Activated CD4-positive, alpha-beta T cell treated with anti-CD3 and anti-CD28 coated beads, Interleukin-2, amount 10 ng/mL, durations not matched to agents 7 days and 5 days (primary cell): Measurements from ENCODE around the gene BMF. TPM values are rescaled to one million over a fixed set of nuclear protein-coding genes. Genes with fewer than 3 reads are reported as not detected.
"Not testable (repeated sequence)": the region's sequence is repeated elsewhere in the genome, so short reads cannot be mapped to it uniquely, and the experiment has no call there.

Source experiments
- CTCF ChIA-PET: fragments of 350-600 bp; sonication (Branson Sonifier 250); formaldehyde crosslinking; loops from one replicate; lab custom pipeline; 2021; ENCODE audit warnings: antibody characterized with exemption; lab: Charles Lee
- POLR2A ChIA-PET: fragments of 350-600 bp; sonication (Branson Sonifier 250); formaldehyde crosslinking; loops from one replicate; lab custom pipeline; 2021; ENCODE audit warnings: antibody characterized with exemption; lab: Charles Lee
- DNase-seq: peaks from one replicate; pipeline ENCODE4 v3.0.0-alpha.2; 2020
- H3K27ac Mint-ChIP-seq: one replicate; pipeline ENCODE4 v1.8.0; 2021; ENCODE audit warnings: mild to moderate bottlenecking, moderate library complexity, mixed read lengths
- H3K27me3 Mint-ChIP-seq: one replicate; pipeline ENCODE4 v1.8.0; 2021; ENCODE audit warnings: mixed read lengths
- H3K36me3 Mint-ChIP-seq: one replicate; pipeline ENCODE4 v1.8.0; 2021; ENCODE audit warnings: low read depth, mixed read lengths
- H3K4me1 Mint-ChIP-seq: one replicate; pipeline ENCODE4 v1.8.0; 2021; ENCODE audit warnings: mixed read lengths
- H3K4me3 Mint-ChIP-seq: one replicate; pipeline ENCODE4 v1.8.0; 2021; ENCODE audit warnings: mild to moderate bottlenecking, moderate library complexity, mixed read lengths
- H3K9me3 Mint-ChIP-seq: one replicate; pipeline ENCODE4 v1.8.0; 2021; ENCODE audit warnings: mixed read lengths
- total RNA-seq, 2 experiments: library from RNA; stranded (reverse); gene quantifications; one replicate each; pipeline ENCODE4 v1.2.3, GENCODE V29; 2021

The BMF gene
- 1 to 10 TPM; 8.5 to 8.6 TPM for total RNA-seq

GRCh38 chr15:40108855-40109735 is at the start of gene BMF:
TSS of gene BMF (minus strand) at chr15:40108879. CDS start at chr15:40106086, 2,793 bp downstream.
- peaks cover 17% of the 10 kb centered on the region for H3K27me3 Mint-ChIP-seq
- H3K36me3 Mint-ChIP-seq: peaks cover 7% of the 10 kb centered on the region
- H3K4me3 Mint-ChIP-seq: peak within 1 kb of the TSS; percentile 90
- peak within 1 kb of the TSS; percentile 84 for H3K27ac Mint-ChIP-seq
- CTCF ChIA-PET: interaction anchor here (1.0 to 23.5 kb wide), 9 partner anchors 1 to 218 kb away, joined by 3 to 305 read pairs (median 5); partner anchors contain the start of genes BMF and BUB1B
- peak; percentile 97 for DNase-seq
- POLR2A ChIA-PET: no interaction called here
- H3K4me1 Mint-ChIP-seq: peaks cover 50% of the 10 kb centered on the region
- no peaks in the 10 kb centered on the region for H3K9me3 Mint-ChIP-seq

GRCh38 chr15:40157778-40158447 is 49.2 kb upstream of the BMF start:
- no peak overlapping the region for H3K4me3 Mint-ChIP-seq
- ChIA-PET CTCF (interaction anchor here (0.5 kb wide), 1 partner anchor 22 kb away, joined by 3 read pairs; no protein-coding TSS in a partner anchor), POLR2A (no interaction called here)
- H3K4me1 Mint-ChIP-seq: peaks cover 2% of the 10 kb centered on the region
- no peaks in the 10 kb centered on the region for H3K9me3 Mint-ChIP-seq
- no peaks in the 10 kb centered on the region for H3K27me3 Mint-ChIP-seq
- H3K27ac Mint-ChIP-seq: no peak overlapping the region
- H3K36me3 Mint-ChIP-seq: no peaks in the 10 kb centered on the region
- DNase-seq: no peak

GRCh38 chr15:40155270-40155910 is 46.7 kb upstream of the BMF start:
- H3K4me3 Mint-ChIP-seq: no peak overlapping the region
- no peaks in the 10 kb centered on the region for H3K36me3 Mint-ChIP-seq
- POLR2A ChIA-PET: no interaction called here
- no peaks in the 10 kb centered on the region for H3K9me3 Mint-ChIP-seq
- H3K27ac Mint-ChIP-seq: no peak overlapping the region
- CTCF ChIA-PET: interaction anchor here (1.0 to 1.1 kb wide), 2 partner anchors 18 to 120 kb away, joined by 4 to 5 read pairs; no protein-coding TSS in a partner anchor
- peaks cover 2% of the 10 kb centered on the region for H3K4me1 Mint-ChIP-seq
- peaks cover 4% of the 10 kb centered on the region for H3K27me3 Mint-ChIP-seq
- DNase-seq: no peak

- H3K4me1 Mint-ChIP-seq, H3K36me3 Mint-ChIP-seq, H3K9me3 Mint-ChIP-seq, DNase-seq, H3K4me3 Mint-ChIP-seq, POLR2A ChIA-PET, H3K27me3 Mint-ChIP-seq, H3K27ac Mint-ChIP-seq: not testable (repeated sequence)
- CTCF ChIA-PET: interaction anchor here (1.1 kb wide), 1 partner anchor 120 kb away, joined by 5 read pairs; no protein-coding TSS in a partner anchor
Observed at GRCh38 chr15:40154821-40155220, 46.1 kb upstream of the BMF start.

- peaks cover 4% of the 10 kb centered on the region for H3K27me3 Mint-ChIP-seq
- H3K27ac Mint-ChIP-seq: no peak overlapping the region
- no peaks in the 10 kb centered on the region for H3K4me1 Mint-ChIP-seq
- DNase-seq: no peak
- H3K36me3 Mint-ChIP-seq: no peaks in the 10 kb centered on the region
- POLR2A ChIA-PET: no interaction called here
- no peaks in the 10 kb centered on the region for H3K9me3 Mint-ChIP-seq
- no peak overlapping the region for H3K4me3 Mint-ChIP-seq
- CTCF ChIA-PET: no interaction called here
Observed at GRCh38 chr15:40151991-40152390, 43.3 kb upstream of the BMF start.

GRCh38 chr15:40151499-40151898 is 42.8 kb upstream of the BMF start:
- Mint-ChIP-seq H3K27me3 (peaks cover 4% of the 10 kb centered on the region), H3K36me3 (no peaks in the 10 kb centered on the region), H3K4me3 (no peak overlapping the region), H3K27ac (no peak overlapping the region), H3K9me3 (no peaks in the 10 kb centered on the region), H3K4me1 (no peaks in the 10 kb centered on the region)
- ChIA-PET CTCF (interaction anchor here (0.6 to 1.0 kb wide), 2 partner anchors 17 to 60 kb away, joined by 3 read pairs; no protein-coding TSS in a partner anchor), POLR2A (interaction anchor here (0.6 kb wide), 1 partner anchor 1629 kb away, joined by 3 read pairs; no protein-coding TSS in a partner anchor)
- DNase-seq: no peak

GRCh38 chr15:40150163-40150925 is 41.7 kb upstream of the BMF start:
- H3K36me3 Mint-ChIP-seq: no peaks in the 10 kb centered on the region
- POLR2A ChIA-PET: no interaction called here
- no peak overlapping the region for H3K4me3 Mint-ChIP-seq
- H3K27ac Mint-ChIP-seq: no peak overlapping the region
- CTCF ChIA-PET: interaction anchor here (1.2 kb wide), 1 partner anchor 46 kb away, joined by 5 read pairs; no protein-coding TSS in a partner anchor
- DNase-seq: no peak
- H3K9me3 Mint-ChIP-seq: no peaks in the 10 kb centered on the region
- H3K27me3 Mint-ChIP-seq: peaks cover 4% of the 10 kb centered on the region
- H3K4me1 Mint-ChIP-seq: no peaks in the 10 kb centered on the region

GRCh38 chr15:40149339-40149738 is 40.7 kb upstream of the BMF start:
- Mint-ChIP-seq H3K4me1 (no peaks in the 10 kb centered on the region), H3K9me3 (no peaks in the 10 kb centered on the region), H3K27ac (no peak overlapping the region), H3K36me3 (no peaks in the 10 kb centered on the region), H3K4me3 (no peak overlapping the region), H3K27me3 (peaks cover 4% of the 10 kb centered on the region)
- ChIA-PET CTCF (interaction anchor here (1.2 kb wide), 1 partner anchor 45 kb away, joined by 5 read pairs; no protein-coding TSS in a partner anchor), POLR2A (no interaction called here)
- DNase-seq: no peak

GRCh38 chr15:40146037-40146436 is 37.4 kb upstream of the BMF start:
- ChIA-PET CTCF (no interaction called here), POLR2A (no interaction called here)
- no peaks in the 10 kb centered on the region for H3K36me3 Mint-ChIP-seq
- DNase-seq: no peak
- no peaks in the 10 kb centered on the region for H3K4me1 Mint-ChIP-seq
- no peak overlapping the region for H3K27ac Mint-ChIP-seq
- H3K27me3 Mint-ChIP-seq: no peaks in the 10 kb centered on the region
- H3K9me3 Mint-ChIP-seq: no peaks in the 10 kb centered on the region
- H3K4me3 Mint-ChIP-seq: no peak overlapping the region

- CTCF ChIA-PET: interaction anchor here (0.9 kb wide), 1 partner anchor 14 kb away, joined by 7 read pairs; no protein-coding TSS in a partner anchor
- no peak for DNase-seq
- POLR2A ChIA-PET: no interaction called here
- Mint-ChIP-seq H3K4me1 (no peaks in the 10 kb centered on the region), H3K27me3 (peaks cover 3% of the 10 kb centered on the region), H3K36me3 (no peaks in the 10 kb centered on the region), H3K9me3 (no peaks in the 10 kb centered on the region), H3K4me3 (no peak overlapping the region), H3K27ac (no peak overlapping the region)
Observed at GRCh38 chr15:40142428-40142827, 33.7 kb upstream of the BMF start.

GRCh38 chr15:40138201-40138570 is 29.5 kb upstream of the BMF start:
- H3K4me1 Mint-ChIP-seq, H3K36me3 Mint-ChIP-seq, H3K27me3 Mint-ChIP-seq, H3K9me3 Mint-ChIP-seq, H3K27ac Mint-ChIP-seq, POLR2A ChIA-PET, H3K4me3 Mint-ChIP-seq, DNase-seq: not testable (repeated sequence)
- CTCF ChIA-PET: interaction anchor here (0.6 to 1.4 kb wide), 2 partner anchors 18 to 252 kb away, joined by 3 to 4 read pairs; no protein-coding TSS in a partner anchor
